GM19468 (cell line): ENCODE measurements around the gene ASGR1.
"Not testable (repeated sequence)": the region's sequence is repeated elsewhere in the genome, so short reads cannot be mapped to it uniquely, and the experiment has no call there.

ENCODE experiments used
- ATAC-seq: cut with Tn5 transposase; IDR thresholded peaks from one replicate; pipeline ENCODE4 v1.9.1; 2021; ENCODE audit warnings: mild to moderate bottlenecking, moderate library complexity, moderate number of reproducible peaks; ENCODE audit not compliant: unreplicated experiment; ENCODE audit errors: extremely low read depth

The ASGR1 gene

GRCh38 chr17:7168841-7169564, 10.2 kb downstream of the ASGR1 start:
- not testable (repeated sequence) for ATAC-seq

GRCh38 chr17:7167832-7168231, 11.3 kb downstream of the ASGR1 start:
- no peak for ATAC-seq

GRCh38 chr17:7166873-7167272, 12.3 kb downstream of the ASGR1 start:
- ATAC-seq, result no peak

- ATAC-seq, result not testable (repeated sequence)
These were observed 19.6 kb downstream of the ASGR1 start for GRCh38 chr17:7159571-7159970.

GRCh38 chr17:7158424-7158823, 20.7 kb downstream of the ASGR1 start:
- ATAC-seq, result not testable (repeated sequence)

GRCh38 chr17:7156342-7156940, 22.7 kb downstream of the ASGR1 start:
- ATAC-seq, result no peak

GRCh38 chr17:7147772-7148171, 31.4 kb downstream of the ASGR1 start:
- ATAC-seq, result no peak

GRCh38 chr17:7146115-7146514, 33.1 kb downstream of the ASGR1 start:
- ATAC-seq, result no peak

GRCh38 chr17:7144213-7144612, 35.0 kb downstream of the ASGR1 start:
- ATAC-seq, result no peak

GRCh38 chr17:7141824-7142223, 37.3 kb downstream of the ASGR1 start:
- no peak for ATAC-seq

- ATAC-seq, result no peak
These were observed 39.8 kb downstream of the ASGR1 start for GRCh38 chr17:7139400-7139799.

GRCh38 chr17:7138800-7139381, 40.3 kb downstream of the ASGR1 start:
- ATAC-seq, result no peak

GRCh38 chr17:7137171-7137943, 41.8 kb downstream of the ASGR1 start:
- no peak for ATAC-seq

GRCh38 chr17:7136266-7136877, 42.8 kb downstream of the ASGR1 start:
- no peak for ATAC-seq

GRCh38 chr17:7133916-7134315, 45.3 kb downstream of the ASGR1 start:
- ATAC-seq, result no peak

GRCh38 chr17:7133424-7133823, 45.7 kb downstream of the ASGR1 start:
- no peak for ATAC-seq

- ATAC-seq, result no peak
These were observed 46.6 kb downstream of the ASGR1 start for GRCh38 chr17:7132511-7133094.

- no peak for ATAC-seq
These were observed 47.8 kb downstream of the ASGR1 start for GRCh38 chr17:7131423-7131791.

GRCh38 chr17:7130621-7131422, 48.3 kb downstream of the ASGR1 start:
- ATAC-seq, result no peak
